Measurements from ENCODE around the gene ADORA3.

GRCh38 chr1:111496398-111496797, 7.0 kb downstream of the ADORA3 start:
- no peak for TF ChIP-seq FOS (IDR thresholded peaks at IDR 0.05; ENCODE audit: low read depth, low read length)
- no peak for TF ChIP-seq CTCF (conservative IDR thresholded peaks at IDR 0.05; ENCODE audit: low read depth, low read length)
- TF ChIP-seq RAD21 (IDR thresholded peaks at IDR 0.05; ENCODE audit: low read length): no peak
- TF ChIP-seq POLR2A (IDR thresholded peaks at IDR 0.05; ENCODE audit: low read depth, low read length): no peak
- TF ChIP-seq RFX5 (IDR thresholded peaks at IDR 0.05; ENCODE audit: low read depth, low read length): no peak
- no peak for TF ChIP-seq ELK1 (IDR thresholded peaks at IDR 0.05; ENCODE audit: borderline replicate concordance, low read depth, low read length)
- TF ChIP-seq SMC3 (IDR thresholded peaks at IDR 0.05; ENCODE audit: low read depth, low read length): no peak
- TF ChIP-seq MAFK (IDR thresholded peaks at IDR 0.05; ENCODE audit: low read depth, low read length): no peak
- TF ChIP-seq USF2 (IDR thresholded peaks at IDR 0.05; ENCODE audit: low read depth, low read length): no peak
- TF ChIP-seq RCOR1 (IDR thresholded peaks at IDR 0.05; ENCODE audit: insufficient replicate concordance, low read length): no peak
- no peak for TF ChIP-seq NFE2L2 (IDR thresholded peaks at IDR 0.05; ENCODE audit: low read depth, low read length)
- TF ChIP-seq BHLHE40 (IDR thresholded peaks at IDR 0.05; ENCODE audit: low read depth, low read length): no peak
- no peak for TF ChIP-seq MAZ (IDR thresholded peaks at IDR 0.05; ENCODE audit: borderline replicate concordance, low read depth, low read length)
